HG03565 (cell line): Measurements from ENCODE around the gene MB21D2.

Source experiments
- ATAC-seq: cut with Tn5 transposase; IDR thresholded peaks from one replicate; pipeline ENCODE4 v1.9.1; 2021; ENCODE audit warnings: mild to moderate bottlenecking, moderate library complexity; ENCODE audit not compliant: unreplicated experiment

MB21D2 gene

GRCh38 chr3:192835818-192836815 lies 81.5 kb downstream of the MB21D2 start:
- ATAC-seq: no peak

- ATAC-seq: no peak
These were observed 83.2 kb downstream of the MB21D2 start for GRCh38 chr3:192834428-192834827.

GRCh38 chr3:192833177-192833890 lies 84.3 kb downstream of the MB21D2 start:
- no peak for ATAC-seq

GRCh38 chr3:192831801-192832347 lies 85.8 kb downstream of the MB21D2 start:
- ATAC-seq: no peak

- ATAC-seq: peak; percentile 32
These were observed 86.5 kb downstream of the MB21D2 start for GRCh38 chr3:192831111-192831644.

- ATAC-seq: peak; percentile 14
These were observed 87.2 kb downstream of the MB21D2 start for GRCh38 chr3:192830291-192831110.

- no peak for ATAC-seq
These were observed 89.6 kb downstream of the MB21D2 start for GRCh38 chr3:192827863-192828594.

- ATAC-seq: no peak
These were observed 90.4 kb downstream of the MB21D2 start for GRCh38 chr3:192827208-192827607.

GRCh38 chr3:192826214-192827006 lies 91.2 kb downstream of the MB21D2 start:
- no peak for ATAC-seq

- ATAC-seq: no peak
These were observed 91.9 kb downstream of the MB21D2 start for GRCh38 chr3:192825657-192826200.

- ATAC-seq: no peak
These were observed 92.4 kb downstream of the MB21D2 start for GRCh38 chr3:192825216-192825615.

- no peak for ATAC-seq
These were observed 93.3 kb downstream of the MB21D2 start for GRCh38 chr3:192824313-192824712.

GRCh38 chr3:192821161-192821560 lies 96.5 kb downstream of the MB21D2 start:
- no peak for ATAC-seq

GRCh38 chr3:192820161-192820560 lies 97.5 kb downstream of the MB21D2 start:
- no peak for ATAC-seq

GRCh38 chr3:192819001-192819569 lies 98.6 kb downstream of the MB21D2 start:
- peak; percentile 50 for ATAC-seq

GRCh38 chr3:192818126-192818525 lies 99.5 kb downstream of the MB21D2 start:
- ATAC-seq: no peak

GRCh38 chr3:192817506-192817905 lies 100.2 kb downstream of the MB21D2 start:
- no peak for ATAC-seq

- peak; percentile 35 for ATAC-seq
These were observed 100.6 kb downstream of the MB21D2 start for GRCh38 chr3:192817053-192817452.
